WTC11 (cell line): Measurements from ENCODE around the gene GNAZ. TPM values are rescaled to one million over a fixed set of nuclear protein-coding genes. Genes with fewer than 3 reads are reported as not detected.

ENCODE experiments used
- ATAC-seq: fragments of 200-7000 bp; cut with Tn5 transposase; 2 replicates; pipeline ENCODE4 v1.10.0; 2021; ENCODE audit warnings: mild to moderate bottlenecking, moderate library complexity
- CTCF ChIA-PET: fragments of 300-600 bp; sonication (Branson Sonifier 250); formaldehyde crosslinking; loops from one replicate; lab custom pipeline; 2021; ENCODE audit warnings: antibody characterized with exemption; lab: Charles Lee
- POLR2A ChIA-PET: fragments of 350-600 bp; sonication (Branson Sonifier 250); formaldehyde crosslinking; loops from one replicate; lab custom pipeline; 2021; ENCODE audit warnings: antibody characterized with exemption; lab: Charles Lee
- DNase-seq: peaks from one replicate; pipeline ENCODE4 v3.0.0; 2021; ENCODE audit warnings: low spot score
- H3K27ac Mint-ChIP-seq: 2 replicates; pipeline ENCODE4 v1.8.0; 2021; ENCODE audit warnings: mixed read lengths
- H3K27me3 Mint-ChIP-seq: 2 replicates; pipeline ENCODE4 v1.8.0; 2021; ENCODE audit warnings: low read depth, mild to moderate bottlenecking, moderate library complexity, mixed read lengths
- H3K36me3 Mint-ChIP-seq: 2 replicates; pipeline ENCODE4 v1.8.0; 2021; ENCODE audit warnings: mixed read lengths
- H3K4me1 Mint-ChIP-seq: 2 replicates; pipeline ENCODE4 v1.8.0; 2022; ENCODE audit warnings: mixed read lengths
- H3K4me3 Mint-ChIP-seq: 2 replicates; pipeline ENCODE4 v1.8.0; 2021; ENCODE audit warnings: mild to moderate bottlenecking, moderate library complexity, mixed read lengths
- H3K9me3 Mint-ChIP-seq: 2 replicates; pipeline ENCODE4 v1.8.0; 2021; ENCODE audit warnings: mixed read lengths
- ARID4B ChIP-seq: sonication (generic); formaldehyde crosslinking; IDR thresholded peaks from 2 replicates; pipeline ENCODE4 v1.8.0; 2023; ENCODE audit warnings: missing genetic modification reagents, mild to moderate bottlenecking, borderline replicate concordance
- ATF3 ChIP-seq: sonication (generic); formaldehyde crosslinking; conservative IDR thresholded peaks from 2 replicates; pipeline ENCODE4 v1.8.1; 2022; ENCODE audit warnings: mild to moderate bottlenecking, missing genetic modification reagents
- E2F4 ChIP-seq: sonication (generic); formaldehyde crosslinking; IDR thresholded peaks from 2 replicates; pipeline ENCODE4 v1.8.1; 2022; ENCODE audit warnings: low read depth, mild to moderate bottlenecking, moderate library complexity, missing genetic modification reagents, borderline replicate concordance
- ELF4 ChIP-seq: sonication (generic); formaldehyde crosslinking; IDR thresholded peaks from 2 replicates; pipeline ENCODE4 v1.8.1; 2022; ENCODE audit warnings: low read depth, mild to moderate bottlenecking, moderate library complexity, missing genetic modification reagents
- EMX1 ChIP-seq: fragments of 250-450 bp; sonication (Bioruptor Pico); IDR thresholded peaks from 2 replicates; pipeline ENCODE4 v1.8.0; 2021; ENCODE audit warnings: mild to moderate bottlenecking
- ESRRA ChIP-seq: sonication (generic); formaldehyde crosslinking; IDR thresholded peaks from 2 replicates; pipeline ENCODE4 v1.8.1; 2022; ENCODE audit warnings: mild to moderate bottlenecking, missing genetic modification reagents, borderline replicate concordance
- FOXK1 ChIP-seq: sonication (generic); formaldehyde crosslinking; IDR thresholded peaks from 2 replicates; pipeline ENCODE4 v1.8.0; 2022; ENCODE audit warnings: mild to moderate bottlenecking, moderate library complexity, missing genetic modification reagents
- GRHL2 ChIP-seq: fragments of 250-450 bp; sonication (Bioruptor Pico); IDR thresholded peaks from 2 replicates; pipeline ENCODE4 v1.8.0; 2022; ENCODE audit warnings: mild to moderate bottlenecking, moderate library complexity; ENCODE audit not compliant: insufficient replicate concordance, severe bottlenecking
- GTF2I ChIP-seq: fragments of 250-450 bp; sonication (Bioruptor Pico); conservative IDR thresholded peaks from 2 replicates; pipeline ENCODE4 v1.4.0; 2021; ENCODE audit warnings: mild to moderate bottlenecking
- HMGA2 ChIP-seq: fragments of 250-450 bp; sonication (Bioruptor Pico); IDR thresholded peaks from 2 replicates; pipeline ENCODE4 v1.4.0; 2021; ENCODE audit warnings: mild to moderate bottlenecking, moderate library complexity
- MXD4 ChIP-seq: fragments of 250-450 bp; sonication (Bioruptor Pico); IDR thresholded peaks from 2 replicates; pipeline ENCODE4 v1.8.0; 2021; ENCODE audit warnings: mild to moderate bottlenecking, moderate library complexity, borderline replicate concordance
- NR1H2 ChIP-seq: sonication (generic); formaldehyde crosslinking; IDR thresholded peaks from 2 replicates; pipeline ENCODE4 v1.9.0; 2021; ENCODE audit warnings: mild to moderate bottlenecking, moderate library complexity, missing genetic modification reagents
- PRDM15 ChIP-seq: sonication (generic); formaldehyde crosslinking; IDR thresholded peaks from 2 replicates; pipeline ENCODE4 v1.8.0; 2022; ENCODE audit warnings: missing genetic modification reagents
- SMAD4 ChIP-seq: sonication (generic); formaldehyde crosslinking; IDR thresholded peaks from 2 replicates; pipeline ENCODE4 v1.8.0; 2022; ENCODE audit warnings: mild to moderate bottlenecking, missing genetic modification reagents
- TEAD1 ChIP-seq: sonication (generic); formaldehyde crosslinking; IDR thresholded peaks from 2 replicates; pipeline ENCODE4 v1.8.0; 2022; ENCODE audit warnings: mild to moderate bottlenecking, missing genetic modification reagents
- TEAD4 ChIP-seq: sonication (generic); formaldehyde crosslinking; IDR thresholded peaks from 2 replicates; pipeline ENCODE4 v1.8.0; 2022; ENCODE audit warnings: mild to moderate bottlenecking, missing genetic modification reagents
- USF1 ChIP-seq: sonication (generic); formaldehyde crosslinking; IDR thresholded peaks from 2 replicates; pipeline ENCODE4 v1.8.0; 2022; ENCODE audit warnings: mild to moderate bottlenecking, missing genetic modification reagents
- USF2 ChIP-seq: sonication (generic); formaldehyde crosslinking; IDR thresholded peaks from 2 replicates; pipeline ENCODE4 v1.8.1; 2023; ENCODE audit warnings: mild to moderate bottlenecking, missing genetic modification reagents, moderate library complexity
- ZNF121 ChIP-seq: sonication (generic); formaldehyde crosslinking; IDR thresholded peaks from 2 replicates; pipeline ENCODE4 v1.8.0; 2023; ENCODE audit warnings: missing genetic modification reagents
- ZNF263 ChIP-seq: sonication (generic); formaldehyde crosslinking; IDR thresholded peaks from 2 replicates; pipeline ENCODE4 v1.8.1; 2022; ENCODE audit warnings: low read depth, mild to moderate bottlenecking, moderate library complexity, missing genetic modification reagents
- ZNF317 ChIP-seq: sonication (generic); formaldehyde crosslinking; IDR thresholded peaks from 2 replicates; pipeline ENCODE4 v1.8.1; 2023; ENCODE audit warnings: low read depth, mild to moderate bottlenecking, moderate library complexity, missing genetic modification reagents, borderline replicate concordance
- ZSCAN18 ChIP-seq: fragments of 250-450 bp; sonication (Bioruptor Pico); IDR thresholded peaks from 2 replicates; pipeline ENCODE4 v2.1.2; 2022; ENCODE audit warnings: mild to moderate bottlenecking, moderate library complexity
- total RNA-seq: library from RNA; stranded (reverse); gene quantifications from 3 replicates; pipeline ENCODE4 v1.2.3, GENCODE V29; 2021

The GNAZ gene
- total RNA-seq, 1 experiment from 2014 or later, result 9.9 TPM

- H3K27me3 Mint-ChIP-seq, result peaks cover 10% of the 10 kb centered on the region
- no peak for TF ChIP-seq GTF2I (CRISPR knock-in tag)
- no peak for TF ChIP-seq ZSCAN18 (CRISPR knock-in tag)
- TF ChIP-seq TEAD1 (CRISPR knock-in tag), result no peak
- no peak for TF ChIP-seq ZNF263
- TF ChIP-seq E2F4 (CRISPR knock-in tag), result no peak
- no peak for TF ChIP-seq MXD4
- no peak for TF ChIP-seq GRHL2
- TF ChIP-seq TEAD4, result no peak
- no peaks in the 10 kb centered on the region for H3K36me3 Mint-ChIP-seq
- H3K9me3 Mint-ChIP-seq, result no peaks in the 10 kb centered on the region
- H3K4me1 Mint-ChIP-seq, result peaks cover 5% of the 10 kb centered on the region; the same call in 1 of the 2 replicates
- POLR2A ChIA-PET, result no interaction called here
- ATAC-seq (no peak), DNase-seq (no peak)
- no peak overlapping the region for H3K4me3 Mint-ChIP-seq
- CTCF ChIA-PET, result interaction anchor here (1.0 to 4.3 kb wide), 12 partner anchors 8 to 279 kb away, joined by 4 to 258 read pairs (median 8); partner anchors contain the start of gene RSPH14
- H3K27ac Mint-ChIP-seq, result no peak overlapping the region
Measured at GRCh38 chr22:23127055-23127756, 56.9 kb downstream of the GNAZ start.

GRCh38 chr22:23127788-23128187 lies 57.5 kb downstream of the GNAZ start:
- H3K4me1 Mint-ChIP-seq, result peaks cover 5% of the 10 kb centered on the region; the same call in 1 of the 2 replicates
- no peak overlapping the region for H3K27ac Mint-ChIP-seq
- no peak for DNase-seq
- H3K27me3 Mint-ChIP-seq, result peaks cover 7% of the 10 kb centered on the region
- no peaks in the 10 kb centered on the region for H3K36me3 Mint-ChIP-seq
- no peak for TF ChIP-seq ARID4B (CRISPR knock-in tag)
- TF ChIP-seq TEAD1 (CRISPR knock-in tag), result no peak
- no peak for TF ChIP-seq ZNF317 (CRISPR knock-in tag)
- no peak for TF ChIP-seq ATF3 (CRISPR knock-in tag)
- no peak for TF ChIP-seq ZNF121 (CRISPR knock-in tag)
- no peak for TF ChIP-seq USF1 (CRISPR knock-in tag)
- TF ChIP-seq ESRRA (CRISPR knock-in tag), result no peak
- no peak for TF ChIP-seq EMX1
- no peak for TF ChIP-seq MXD4
- no peak for TF ChIP-seq ELF4
- no peak for TF ChIP-seq NR1H2 (CRISPR knock-in tag)
- no peak for TF ChIP-seq HMGA2 (CRISPR knock-in tag)
- TF ChIP-seq SMAD4 (CRISPR knock-in tag), result no peak
- no peak for TF ChIP-seq FOXK1
- no peak for TF ChIP-seq PRDM15 (CRISPR knock-in tag)
- no peak for TF ChIP-seq USF2
- ChIA-PET CTCF (interaction anchor here (0.6 to 4.3 kb wide), 23 partner anchors 8 to 279 kb away, joined by 3 to 258 read pairs (median 7); partner anchors contain the start of genes GNAZ and RSPH14), POLR2A (interaction anchor here (0.6 kb wide), 1 partner anchor 168 kb away, joined by 3 read pairs; no protein-coding TSS in a partner anchor)
- H3K9me3 Mint-ChIP-seq, result no peaks in the 10 kb centered on the region
- H3K4me3 Mint-ChIP-seq, result no peak overlapping the region
- no peak for ATAC-seq
